NB4 (cell line): ENCODE results near the gene MAPK6.

ENCODE experiments used
- CTCF ChIP-seq: IDR thresholded peaks from one replicate; pipeline ENCODE4 v1.5.1; 2012; ENCODE audit warnings: low read depth, low read length
- MAX ChIP-seq: IDR thresholded peaks from 2 replicates; pipeline ENCODE4 v1.6.1; 2011; ENCODE audit warnings: low read depth, low read length
- MYC ChIP-seq: IDR thresholded peaks from 2 replicates; pipeline ENCODE4 v1.6.1; 2011; ENCODE audit warnings: low read depth, low read length
- POLR2A ChIP-seq: IDR thresholded peaks from 2 replicates; pipeline ENCODE4 v1.6.1; 2011; ENCODE audit warnings: mild to moderate bottlenecking; ENCODE audit not compliant: insufficient read length; ENCODE audit errors: extremely low read depth

GRCh38 chr15:52004806-52005205 is 14.2 kb upstream of the MAPK6 start:
- TF ChIP-seq CTCF: no peak
- no peak for TF ChIP-seq POLR2A
- no peak for TF ChIP-seq MAX
- no peak for TF ChIP-seq MYC
